Mesodermal cell (in vitro differentiated cells): ENCODE measurements around the gene PRUNE2.

Source experiments
- H3K27ac ChIP-seq: 2 replicates; pipeline ENCODE4 v1.7.0; 2013; ENCODE audit warnings: mild to moderate bottlenecking, low read depth, low read length, moderate library complexity; ENCODE audit not compliant: severe bottlenecking
- H3K36me3 ChIP-seq: 2 replicates; pipeline ENCODE4 v1.7.1; 2013; ENCODE audit warnings: mild to moderate bottlenecking, low read length, moderate library complexity; ENCODE audit not compliant: control insufficient read depth, insufficient read depth
- H3K4me1 ChIP-seq: one replicate; pipeline ENCODE4 v1.7.1; 2013; ENCODE audit warnings: mild to moderate bottlenecking, low read length; ENCODE audit not compliant: insufficient read depth, control insufficient read depth, poor library complexity, severe bottlenecking
- H3K4me3 ChIP-seq: 2 replicates; pipeline ENCODE4 v1.7.0; 2013; ENCODE audit warnings: low read length, control low read depth, mild to moderate bottlenecking; ENCODE audit not compliant: insufficient read depth, poor library complexity, severe bottlenecking; ENCODE audit errors: extremely low read depth
- H3K9me3 ChIP-seq: 2 replicates; pipeline ENCODE4 v1.7.1; 2013; ENCODE audit warnings: mild to moderate bottlenecking, low read length, moderate library complexity; ENCODE audit not compliant: control insufficient read depth
- WGBS, 2 experiments: methylation state at CpG; one replicate each; pipeline ENCODE4 v1.1.5; 2013; ENCODE audit warnings: missing lambda C conversion rate in 2 of 2; ENCODE audit not compliant: insufficient coverage in 2 of 2; 5-methylcytosine and 5-hydroxymethylcytosine counted together

The PRUNE2 gene

GRCh38 chr9:76884823-76885222, 21.1 kb downstream of the PRUNE2 start:
- no CpG with 5 or more reads among the region's 1 CpG for WGBS, 2 experiments
- peaks cover 8% of the 10 kb centered on the region for H3K4me1 ChIP-seq
- no peak overlapping the region for H3K4me3 ChIP-seq
- no peaks in the 10 kb centered on the region for H3K36me3 ChIP-seq
- H3K9me3 ChIP-seq = no peaks in the 10 kb centered on the region
- H3K27ac ChIP-seq = no peak overlapping the region

- H3K36me3 ChIP-seq = no peaks in the 10 kb centered on the region
- H3K4me1 ChIP-seq = peaks cover 8% of the 10 kb centered on the region
- WGBS, 2 experiments = 79 to 86% methylated on average over 2 of the region's 3 CpGs
- H3K9me3 ChIP-seq = no peaks in the 10 kb centered on the region
- H3K4me3 ChIP-seq = no peak overlapping the region
- H3K27ac ChIP-seq = no peak overlapping the region
Observed at GRCh38 chr9:76883341-76883855, 22.5 kb downstream of the PRUNE2 start.

GRCh38 chr9:76882686-76883085, 23.2 kb downstream of the PRUNE2 start:
- no peaks in the 10 kb centered on the region for H3K9me3 ChIP-seq
- H3K4me3 ChIP-seq = no peak overlapping the region
- peaks cover 14% of the 10 kb centered on the region for H3K4me1 ChIP-seq
- H3K27ac ChIP-seq = no peak overlapping the region
- WGBS, 2 experiments = 83 to 100% methylated on average over 1 of the region's 4 CpGs
- H3K36me3 ChIP-seq = no peaks in the 10 kb centered on the region

DNA sequence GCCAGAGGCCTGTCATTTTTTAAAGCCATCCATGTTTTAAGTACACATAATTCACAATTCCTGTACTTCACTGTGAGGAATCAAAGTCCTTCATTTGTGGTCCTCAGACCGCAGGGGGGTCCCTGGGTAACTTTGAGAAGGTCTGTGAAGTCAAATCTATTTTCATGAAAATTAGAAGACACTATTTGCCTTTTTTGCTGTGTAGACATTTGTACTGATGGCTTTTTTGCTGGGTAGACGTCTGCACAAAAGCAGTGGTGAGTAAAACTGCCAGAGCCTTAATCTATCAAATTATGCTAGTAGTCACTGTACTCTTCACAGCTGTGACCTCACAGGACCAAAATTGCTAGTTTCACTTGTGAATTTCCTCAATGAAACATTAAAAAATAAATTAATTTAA, 25.7 kb downstream of the PRUNE2 start:
- no CpG with 5 or more reads among the region's 2 CpGs for WGBS, 2 experiments
- H3K9me3 ChIP-seq = no peaks in the 10 kb centered on the region
- no peak overlapping the region for H3K4me3 ChIP-seq
- H3K36me3 ChIP-seq = no peaks in the 10 kb centered on the region
- no peak overlapping the region for H3K27ac ChIP-seq
- H3K4me1 ChIP-seq = peaks cover 17% of the 10 kb centered on the region

GRCh38 chr9:76878933-76879332, 27.0 kb downstream of the PRUNE2 start:
- WGBS, 2 experiments = 71 to 80% methylated on average over 1 of the region's 3 CpGs
- Histone ChIP-seq H3K4me1 (peaks cover 17% of the 10 kb centered on the region), H3K9me3 (no peaks in the 10 kb centered on the region), H3K4me3 (no peak overlapping the region), H3K27ac (no peak overlapping the region), H3K36me3 (no peaks in the 10 kb centered on the region)

- H3K4me1 ChIP-seq = peaks cover 13% of the 10 kb centered on the region
Observed at GRCh38 chr9:76877961-76878360, 28.0 kb downstream of the PRUNE2 start.

GRCh38 chr9:76876098-76876497, 29.8 kb downstream of the PRUNE2 start:
- no peak overlapping the region for H3K4me3 ChIP-seq
- WGBS, 2 experiments = 90 to 91% methylated on average over 1 of the region's 2 CpGs
- no peaks in the 10 kb centered on the region for H3K9me3 ChIP-seq

More at GRCh38 chr9:76877961-76878360, 28.0 kb downstream of the PRUNE2 start:
- no peak overlapping the region for H3K4me3 ChIP-seq
- no peaks in the 10 kb centered on the region for H3K36me3 ChIP-seq
- H3K9me3 ChIP-seq = no peaks in the 10 kb centered on the region
- H3K27ac ChIP-seq = no peak overlapping the region

DNA sequence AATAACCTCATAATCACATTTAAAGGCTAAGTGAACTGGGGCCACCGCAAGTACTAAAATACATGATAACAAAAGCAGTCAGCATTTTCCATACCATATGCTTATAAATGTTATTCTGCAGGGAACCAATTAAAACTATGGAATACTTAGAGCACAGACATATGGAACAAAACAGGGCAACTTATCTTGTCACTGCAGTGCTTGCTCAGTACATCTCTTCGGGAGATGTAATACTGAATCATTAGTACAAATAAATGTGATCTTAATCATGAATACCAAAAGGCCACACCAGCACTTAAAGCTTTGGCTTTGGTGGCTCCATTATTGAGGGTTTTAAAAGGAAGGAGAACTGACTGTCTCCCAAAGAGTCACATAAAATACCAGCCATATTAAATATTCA, 32.1 kb downstream of the PRUNE2 start:
- H3K9me3 ChIP-seq = no peaks in the 10 kb centered on the region
- H3K36me3 ChIP-seq = no peaks in the 10 kb centered on the region
- H3K4me3 ChIP-seq = no peak overlapping the region
- WGBS, 2 experiments = 86% methylated on average over 1 of the region's 2 CpGs; no CpG with 5 or more reads in 1 of the 2 experiments
- peaks cover 13% of the 10 kb centered on the region for H3K4me1 ChIP-seq
- no peak overlapping the region for H3K27ac ChIP-seq

More at GRCh38 chr9:76876098-76876497, 29.8 kb downstream of the PRUNE2 start:
- H3K4me1 ChIP-seq = peaks cover 13% of the 10 kb centered on the region
- H3K36me3 ChIP-seq = no peaks in the 10 kb centered on the region
- H3K27ac ChIP-seq = no peak overlapping the region

GRCh38 chr9:76873056-76873792, 32.7 kb downstream of the PRUNE2 start:
- H3K4me3 ChIP-seq = no peak overlapping the region
- H3K27ac ChIP-seq = no peak overlapping the region
- H3K4me1 ChIP-seq = peaks cover 13% of the 10 kb centered on the region
- no peaks in the 10 kb centered on the region for H3K9me3 ChIP-seq
- H3K36me3 ChIP-seq = no peaks in the 10 kb centered on the region
- WGBS, 2 experiments = 17 to 26% methylated on average over 6 to 9 of the region's 13 CpGs

DNA sequence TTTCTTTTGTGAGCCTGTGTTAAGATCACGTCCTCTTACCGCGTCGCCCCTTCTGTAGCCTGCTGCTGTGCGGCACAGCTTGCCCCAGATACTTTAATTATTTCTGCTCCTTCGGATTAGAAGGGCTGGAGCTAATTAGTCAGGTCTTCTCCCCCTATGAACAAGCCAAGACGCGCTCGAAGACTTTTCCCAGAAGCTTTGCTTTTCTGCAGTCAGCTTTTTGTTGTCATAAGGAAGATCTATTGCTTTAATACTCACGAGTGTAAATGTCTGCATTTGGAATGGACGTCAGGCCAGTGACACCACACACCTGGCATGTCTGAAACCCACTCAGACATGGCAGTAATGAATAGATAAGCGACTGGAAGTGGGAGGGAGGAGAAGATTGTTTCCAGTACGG, 37.0 kb downstream of the PRUNE2 start:
- H3K36me3 ChIP-seq = no peaks in the 10 kb centered on the region
- no peaks in the 10 kb centered on the region for H3K9me3 ChIP-seq
- H3K4me1 ChIP-seq = peaks cover 10% of the 10 kb centered on the region
- H3K4me3 ChIP-seq = no peak overlapping the region
- H3K27ac ChIP-seq = no peak overlapping the region
- 80 to 84% methylated on average over 3 to 10 of the region's 13 CpGs for WGBS, 2 experiments

DNA sequence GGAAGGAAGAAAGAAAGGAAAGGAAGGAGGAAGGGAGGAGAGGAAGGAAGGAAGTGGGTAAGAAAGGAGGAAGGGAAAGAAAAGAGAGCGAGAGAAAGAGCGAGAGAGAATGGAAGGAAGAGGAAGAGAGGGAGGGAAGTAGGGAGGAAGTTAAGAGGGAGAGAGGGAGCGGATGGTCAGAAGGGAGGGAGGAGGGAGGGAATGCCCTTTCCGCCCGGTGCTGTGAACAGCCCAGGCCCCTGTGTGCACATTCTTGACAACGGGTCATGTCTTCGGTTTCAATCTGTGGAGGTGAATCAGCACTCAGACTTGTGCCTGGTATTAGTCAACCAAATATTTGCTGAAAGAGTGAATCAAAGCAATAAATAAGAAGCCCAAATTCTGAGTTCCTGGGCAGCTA, 39.2 kb downstream of the PRUNE2 start:
- H3K4me3 ChIP-seq = no peak overlapping the region
- no peaks in the 10 kb centered on the region for H3K36me3 ChIP-seq
- no peaks in the 10 kb centered on the region for H3K9me3 ChIP-seq
- H3K27ac ChIP-seq = peak overlapping the region; percentile 37
- WGBS, 2 experiments = 52 to 53% methylated on average over 5 to 7 of the region's 7 CpGs
- peaks cover 10% of the 10 kb centered on the region for H3K4me1 ChIP-seq
